ENCODE measurements around the gene DIO3.
"Not testable (repeated sequence)": the region's sequence is repeated elsewhere in the genome, so short reads cannot be mapped to it uniquely, and the experiment has no call there.

The DIO3 gene

GRCh38 chr14:101559624-101560533 is 1.4 kb upstream of the DIO3 start:
- no peak for DNase-seq

- DNase-seq, result no peak
Observed at GRCh38 chr14:101560534-101561113, 671 bp upstream of the DIO3 start.

- DNase-seq, result no peak
Observed at GRCh38 chr14:101561897-101562490, 699 bp downstream of the DIO3 start.

- DNase-seq, result no peak
Observed at GRCh38 chr14:101562659-101563351, 1.5 kb downstream of the DIO3 start.

- no peak for DNase-seq
Observed at GRCh38 chr14:101563352-101563653, 2.0 kb downstream of the DIO3 start.

GRCh38 chr14:101563654-101564443 is 2.6 kb downstream of the DIO3 start:
- DNase-seq, result no peak

- DNase-seq, result no peak
Observed at GRCh38 chr14:101564444-101564776, 3.1 kb downstream of the DIO3 start.

- no peak for DNase-seq
Observed at GRCh38 chr14:101564819-101565698, 3.8 kb downstream of the DIO3 start.

GRCh38 chr14:101567252-101567651 is 6.0 kb downstream of the DIO3 start:
- DNase-seq, result no peak

- DNase-seq, result no peak
Observed at GRCh38 chr14:101571004-101571403, 9.7 kb downstream of the DIO3 start.

GRCh38 chr14:101572526-101572925 is 11.2 kb downstream of the DIO3 start:
- not testable (repeated sequence) for DNase-seq

- DNase-seq, result no peak
Observed at GRCh38 chr14:101573289-101573688, 12.0 kb downstream of the DIO3 start.

- no peak for DNase-seq
Observed at GRCh38 chr14:101575581-101575980, 14.3 kb downstream of the DIO3 start.

GRCh38 chr14:101577221-101577909 is 16.1 kb downstream of the DIO3 start:
- DNase-seq, result no peak

GRCh38 chr14:101578489-101578888 is 17.2 kb downstream of the DIO3 start:
- no peak for DNase-seq

- DNase-seq, result no peak
Observed at GRCh38 chr14:101579372-101580080, 18.2 kb downstream of the DIO3 start.

- DNase-seq, result no peak
Observed at GRCh38 chr14:101581806-101582205, 20.5 kb downstream of the DIO3 start.

- no peak for DNase-seq
Observed at GRCh38 chr14:101582294-101582693, 21.0 kb downstream of the DIO3 start.

- no peak for DNase-seq
Observed at GRCh38 chr14:101583006-101583714, 21.9 kb downstream of the DIO3 start.

- DNase-seq, result no peak
Observed at GRCh38 chr14:101583715-101584054, 22.4 kb downstream of the DIO3 start.
